HK-2 (cell line): Measurements from ENCODE around the gene SLC25A21.

Experiments
- DNase-seq: peaks from one replicate; pipeline ENCODE4 v3.0.0-alpha.2; 2018; ENCODE audit not compliant: unreplicated experiment

SLC25A21 gene

DNA sequence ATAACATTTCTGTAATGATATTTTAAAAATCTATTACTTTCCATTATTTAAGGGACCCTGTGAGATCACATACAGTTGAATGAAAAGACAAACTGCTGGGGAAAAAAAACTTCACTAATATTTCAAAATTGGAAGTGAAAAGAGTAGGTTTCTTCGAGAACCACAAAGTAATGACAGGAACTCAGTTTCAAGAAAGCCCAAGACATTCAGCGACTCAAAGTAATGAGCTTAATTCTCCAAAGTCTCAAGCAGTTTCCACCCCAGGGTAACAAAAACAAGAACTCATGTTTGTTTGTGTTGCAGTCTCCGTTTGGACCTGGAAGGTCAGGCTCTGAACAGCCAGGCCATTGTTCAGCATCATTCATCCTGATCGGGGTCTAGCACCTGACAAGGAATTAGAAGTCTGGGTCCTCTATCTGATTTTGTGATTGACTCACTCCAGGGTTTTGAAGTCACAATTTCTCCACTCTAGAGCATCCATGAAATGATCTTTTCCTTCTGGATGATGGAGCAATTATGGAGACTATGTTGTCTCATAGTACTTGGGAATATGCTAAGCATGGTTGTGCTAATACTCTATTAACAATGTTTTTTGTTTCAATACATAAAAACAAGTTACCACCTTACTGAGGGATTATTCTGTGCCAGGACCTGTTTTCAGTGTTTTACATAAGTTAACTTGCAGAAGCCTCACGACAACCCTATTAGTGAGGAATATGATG, 126.9 kb downstream of the SLC25A21 start:
- DNase-seq, result no peak

DNA sequence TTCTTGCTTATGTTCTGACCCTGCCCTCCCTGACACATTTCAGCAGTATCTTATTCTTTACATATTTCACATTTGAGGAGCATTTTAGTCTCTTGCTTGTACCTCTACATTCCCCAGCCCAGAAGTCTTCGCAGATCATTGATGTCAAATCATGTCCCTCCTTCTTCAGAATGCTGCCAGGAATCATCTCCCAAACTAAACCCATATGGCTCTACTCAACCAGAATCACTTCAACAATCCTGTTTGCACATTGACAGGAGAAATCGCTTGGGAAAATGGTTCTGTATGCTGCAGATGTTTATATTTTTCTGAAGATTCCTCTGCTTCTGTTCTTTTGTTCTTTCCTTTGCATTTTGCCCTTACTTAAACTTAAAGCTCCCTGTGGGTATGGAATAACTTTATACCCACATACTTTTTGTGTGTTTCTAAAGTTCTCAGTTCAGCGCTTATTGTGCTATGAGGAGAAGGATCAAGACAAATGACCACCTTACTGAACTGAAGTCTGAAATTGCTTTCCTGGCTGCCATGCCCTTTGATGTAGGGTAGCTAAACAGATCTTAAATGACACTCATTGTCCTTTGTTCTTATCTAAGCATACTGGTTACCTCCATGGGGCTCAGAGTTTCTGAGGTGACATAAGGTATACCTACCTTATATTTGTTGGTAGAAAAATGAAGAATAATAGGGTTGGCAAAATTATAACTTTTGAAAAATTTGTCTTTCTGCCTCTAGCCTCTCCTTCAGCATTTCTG, 134.6 kb downstream of the SLC25A21 start:
- no peak for DNase-seq

DNA sequence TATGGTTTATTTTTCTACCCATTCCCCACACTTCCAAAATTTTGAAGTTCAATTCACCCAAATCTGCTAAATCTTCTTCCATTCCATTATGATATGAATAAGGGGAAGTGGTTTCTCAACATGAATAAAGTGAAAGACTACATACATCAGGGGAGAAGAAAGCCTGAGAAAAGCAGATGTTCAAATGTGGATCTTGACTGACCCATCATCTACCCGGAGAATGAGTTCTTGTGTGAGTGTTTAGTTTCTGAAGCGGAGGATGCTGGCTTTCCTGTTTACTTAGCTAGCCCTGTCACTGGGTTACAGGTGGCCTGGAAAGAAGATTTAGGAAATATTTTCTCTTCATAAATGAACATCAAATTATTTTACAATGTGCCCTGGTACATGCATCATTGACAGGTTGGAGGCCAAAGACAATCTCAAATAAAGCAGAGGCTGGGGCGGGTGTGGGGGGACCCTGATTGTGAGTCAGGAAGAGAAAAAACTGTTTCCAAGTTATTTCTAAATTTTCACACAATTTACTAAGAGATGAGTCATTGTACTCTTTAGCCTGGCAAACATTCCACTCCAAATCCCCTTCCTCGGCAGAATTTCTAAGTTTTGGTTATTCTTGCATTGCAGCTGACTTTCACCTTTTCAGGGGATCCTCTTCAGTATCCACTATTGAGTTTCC, 135.6 kb downstream of the SLC25A21 start:
- no peak for DNase-seq

DNA sequence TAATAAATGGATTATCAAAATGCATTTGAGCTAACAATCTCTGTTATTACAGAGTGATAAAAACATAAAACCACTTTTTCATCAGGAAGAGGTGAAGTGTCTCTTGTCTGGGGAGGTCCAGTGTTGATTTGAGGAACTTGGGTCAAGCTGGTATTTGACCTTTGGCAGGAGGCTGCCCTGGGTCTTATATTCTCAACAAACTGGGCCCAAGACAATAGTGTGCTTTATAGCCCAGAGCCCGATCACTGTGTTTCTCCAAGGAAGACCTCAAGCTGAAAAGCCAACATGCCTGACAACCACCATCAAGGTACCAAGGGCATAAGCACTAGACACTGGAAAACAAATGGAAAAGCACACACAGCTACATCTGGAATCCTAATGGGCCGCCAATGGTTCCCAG, 137.0 kb downstream of the SLC25A21 start:
- no peak for DNase-seq

DNA sequence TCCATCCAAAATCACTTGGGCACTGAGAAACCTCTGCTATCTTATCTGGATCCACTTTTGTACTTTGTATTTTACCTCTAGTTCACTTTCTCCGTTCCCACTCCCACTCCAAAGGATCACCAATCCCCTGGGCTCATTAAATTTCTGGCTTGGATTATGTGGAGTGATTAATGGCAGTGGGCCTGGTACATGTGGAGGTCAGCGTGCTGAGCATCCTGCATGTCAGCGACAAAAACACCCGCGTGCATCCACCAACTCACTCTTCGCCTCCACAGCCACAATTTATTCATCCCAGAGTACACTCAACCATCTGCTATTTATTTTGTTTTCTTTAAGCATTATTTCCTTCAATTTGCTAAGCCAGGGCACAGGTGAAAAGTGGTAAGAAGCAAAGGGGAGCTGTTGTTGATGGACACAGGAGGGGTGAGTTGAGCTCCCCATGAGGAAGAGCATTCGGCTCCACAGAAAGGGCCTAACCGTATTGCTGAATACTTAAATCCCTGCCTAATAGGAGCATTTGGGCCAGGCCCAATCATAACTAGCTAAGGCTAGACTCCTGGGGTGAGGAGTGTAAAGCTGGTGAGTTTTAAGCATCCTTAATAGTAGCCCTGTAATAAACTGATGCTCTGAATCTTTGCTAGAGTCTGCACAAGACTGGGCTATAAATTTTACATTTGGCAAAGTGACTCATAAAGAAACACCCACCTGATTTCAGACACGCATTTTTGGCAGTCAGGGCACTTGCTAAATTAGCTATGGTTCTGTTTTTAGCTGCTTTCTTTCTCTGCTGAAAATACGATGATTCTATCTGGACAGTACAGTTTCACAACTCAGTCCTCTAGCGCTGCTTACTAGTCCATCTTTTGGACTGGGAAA, 137.8 kb downstream of the SLC25A21 start:
- DNase-seq, result no peak

DNA sequence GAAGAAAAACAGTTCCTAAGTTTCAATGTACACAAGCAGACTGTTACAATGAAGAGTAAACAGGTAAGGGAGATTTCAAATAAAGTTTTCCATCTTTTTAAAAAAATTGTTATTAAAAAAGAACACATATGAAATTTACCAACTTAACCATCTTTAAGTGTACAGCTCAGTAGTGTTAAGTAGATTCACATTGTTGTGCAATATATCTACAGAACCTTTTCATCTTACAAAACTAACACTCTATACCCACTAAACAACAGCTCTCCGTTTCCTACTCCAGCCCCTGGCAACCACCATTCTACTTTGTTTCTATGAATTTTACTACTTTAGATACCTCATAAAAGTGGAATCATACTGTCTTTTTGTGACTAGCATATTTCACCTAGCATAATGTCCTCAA, 139.5 kb downstream of the SLC25A21 start:
- no peak for DNase-seq

DNA sequence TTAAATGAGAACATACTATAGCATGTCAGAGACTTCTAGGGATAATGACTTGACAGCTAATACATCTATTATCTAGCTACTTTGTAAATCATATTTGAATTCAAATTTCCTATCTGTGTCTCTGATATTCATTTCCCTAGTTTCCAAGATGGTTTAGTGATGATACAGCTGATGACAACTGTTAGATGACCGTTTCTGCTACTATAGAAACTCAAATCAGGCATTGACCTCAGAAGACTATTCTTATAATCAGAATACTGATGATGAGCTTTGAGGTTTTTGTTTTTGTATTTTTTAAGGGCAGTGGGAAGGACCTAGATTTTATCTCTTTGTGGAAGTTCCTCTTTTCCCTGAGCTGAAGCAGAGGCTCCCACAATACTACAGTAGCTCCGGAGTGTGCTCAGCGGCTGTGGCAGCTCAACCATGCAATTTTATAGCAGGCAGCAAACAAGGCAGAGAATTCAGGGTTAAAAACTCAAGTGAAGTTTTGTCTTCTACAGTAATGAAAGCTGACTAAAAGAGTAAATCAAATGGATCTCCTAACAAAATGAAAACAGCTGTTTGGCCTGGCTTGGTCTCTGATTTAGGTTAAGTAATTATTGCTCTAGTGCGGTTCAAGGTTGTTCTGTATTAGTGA, 145.1 kb downstream of the SLC25A21 start:
- no peak for DNase-seq

DNA sequence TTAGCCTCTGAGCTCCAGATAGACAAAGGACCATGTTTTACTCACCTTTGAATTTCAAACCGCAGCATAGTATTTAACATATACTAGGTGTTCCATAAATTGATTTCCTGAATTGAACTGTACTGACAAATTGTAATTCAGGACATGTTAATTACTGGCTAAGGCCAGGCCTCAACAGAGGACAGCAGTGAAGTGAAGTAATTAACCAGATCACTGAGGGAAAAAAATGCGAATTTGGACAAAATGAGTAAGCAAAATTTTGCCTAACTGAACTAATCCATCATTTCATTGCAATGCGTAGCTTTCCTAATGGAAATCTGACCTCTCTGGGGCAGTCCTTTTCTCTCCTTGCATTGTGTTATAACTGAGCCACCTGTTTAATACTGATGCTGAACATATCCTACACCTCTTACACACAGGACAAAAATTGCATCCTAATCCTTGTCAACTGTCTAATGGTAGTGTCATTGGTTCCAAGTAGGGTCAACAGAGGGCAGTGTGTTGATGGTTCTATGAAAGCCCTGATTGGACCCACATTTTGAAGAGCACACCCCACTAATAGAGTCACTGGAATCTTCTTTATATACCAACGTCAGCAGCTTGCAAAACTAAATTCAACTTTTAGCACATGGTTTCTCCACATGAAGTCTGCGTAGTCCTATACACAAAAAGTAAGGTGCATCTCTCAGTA, 148.4 kb downstream of the SLC25A21 start:
- no peak for DNase-seq

DNA sequence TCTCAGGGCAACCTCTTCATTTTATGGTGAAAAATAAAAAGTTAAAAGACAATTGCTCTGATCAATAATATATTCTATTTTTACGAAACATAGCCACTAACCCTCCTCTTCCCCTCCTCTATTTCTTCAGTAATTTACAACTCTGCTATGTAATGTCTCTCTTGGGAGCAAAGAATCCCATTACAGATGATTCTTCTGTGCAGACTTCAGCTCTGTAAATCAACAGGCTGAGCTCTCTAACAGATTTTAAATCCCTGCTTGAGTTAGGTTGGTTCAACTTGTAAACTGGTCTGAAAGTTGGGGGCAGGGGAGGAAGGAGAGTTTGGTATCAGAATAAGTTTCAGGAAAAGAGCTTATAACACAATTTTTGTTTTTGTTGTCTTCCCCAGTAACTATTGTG, 151.0 kb downstream of the SLC25A21 start:
- no peak for DNase-seq

DNA sequence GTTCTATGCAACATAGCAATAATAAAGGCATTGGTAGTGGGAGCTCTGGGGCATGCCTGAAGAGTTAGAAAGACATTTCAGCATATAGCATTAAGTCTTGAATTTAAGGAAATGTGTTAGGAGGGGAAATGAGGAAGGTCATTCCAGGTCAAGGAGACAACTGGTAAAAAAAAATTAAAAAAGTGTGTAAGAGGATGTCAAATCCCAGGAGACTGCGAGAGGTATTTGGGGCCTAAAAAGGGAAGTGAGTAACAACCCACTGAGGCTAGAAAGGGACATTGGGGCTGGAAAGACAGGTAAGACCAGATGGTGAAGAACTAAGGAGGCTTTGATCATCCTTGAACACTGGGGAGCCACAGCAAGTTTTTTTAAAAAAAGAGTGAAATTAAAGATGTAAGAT, 152.9 kb downstream of the SLC25A21 start:
- no peak for DNase-seq

DNA sequence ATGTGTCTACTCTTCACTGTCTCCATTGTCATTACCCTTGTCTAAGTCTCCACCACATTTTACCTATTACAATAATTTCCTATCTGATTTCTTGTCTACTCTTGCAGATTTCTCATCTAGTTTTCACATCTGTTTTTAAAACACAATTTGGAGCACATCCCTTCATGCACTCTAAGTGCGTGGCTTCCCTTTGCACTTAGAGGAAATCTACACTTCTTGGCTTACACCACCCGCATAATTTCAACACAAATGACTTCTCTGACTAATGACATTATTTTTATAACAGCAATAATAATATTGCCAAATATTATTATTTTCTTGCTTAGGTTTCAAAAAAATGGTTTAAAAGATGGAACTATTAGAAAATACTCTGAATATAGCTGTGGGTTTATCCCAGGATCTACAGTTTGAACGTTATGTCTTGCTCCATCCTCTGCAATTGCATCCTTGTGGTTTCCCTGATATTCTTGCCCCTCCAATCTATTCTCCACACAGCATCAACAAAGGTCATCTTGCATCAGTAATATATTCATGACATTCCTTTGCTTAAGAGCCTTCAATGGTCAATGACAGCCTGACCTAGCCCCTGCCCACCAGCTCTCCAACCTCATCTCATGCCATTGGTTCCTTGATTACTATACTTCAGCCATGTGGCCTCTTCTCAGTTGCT, 153.7 kb downstream of the SLC25A21 start:
- no peak for DNase-seq

DNA sequence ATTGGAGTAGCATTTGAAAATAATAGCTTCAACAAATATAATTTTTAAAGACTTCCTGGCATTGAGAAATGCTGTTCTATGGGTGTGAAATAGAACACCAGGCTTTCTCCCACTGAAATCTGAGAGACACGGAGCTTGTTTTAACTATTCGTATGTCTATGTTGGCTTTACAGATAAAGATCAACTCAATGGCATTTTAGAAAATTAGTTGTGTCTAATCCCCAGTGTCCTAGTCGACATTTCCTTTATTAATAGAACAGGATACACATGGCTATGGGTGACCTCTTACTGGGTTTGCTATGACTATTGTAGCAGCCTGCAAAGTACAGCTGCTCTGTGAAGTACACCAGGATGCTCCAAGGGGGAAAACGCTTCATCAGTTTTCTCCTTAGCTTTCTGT, 159.3 kb downstream of the SLC25A21 start:
- no peak for DNase-seq

DNA sequence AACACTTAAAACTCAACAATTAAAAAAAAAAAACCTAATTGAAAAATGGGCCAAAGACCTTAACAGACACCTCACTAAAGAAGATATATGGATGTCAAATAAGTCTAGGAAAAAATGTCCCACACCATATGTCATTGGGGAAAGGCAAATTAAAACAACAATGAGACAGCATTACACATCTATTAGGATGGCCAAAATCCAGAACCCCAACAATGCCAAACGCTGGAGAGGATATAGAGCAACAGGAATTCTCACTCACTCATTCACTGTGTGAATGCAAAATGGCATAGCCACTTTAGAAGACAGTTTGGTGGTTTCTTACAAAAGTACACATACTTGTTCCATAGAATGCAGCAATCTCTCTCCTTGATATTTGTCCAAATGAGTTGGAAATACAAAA, 173.7 kb downstream of the SLC25A21 start:
- DNase-seq, result no peak

DNA sequence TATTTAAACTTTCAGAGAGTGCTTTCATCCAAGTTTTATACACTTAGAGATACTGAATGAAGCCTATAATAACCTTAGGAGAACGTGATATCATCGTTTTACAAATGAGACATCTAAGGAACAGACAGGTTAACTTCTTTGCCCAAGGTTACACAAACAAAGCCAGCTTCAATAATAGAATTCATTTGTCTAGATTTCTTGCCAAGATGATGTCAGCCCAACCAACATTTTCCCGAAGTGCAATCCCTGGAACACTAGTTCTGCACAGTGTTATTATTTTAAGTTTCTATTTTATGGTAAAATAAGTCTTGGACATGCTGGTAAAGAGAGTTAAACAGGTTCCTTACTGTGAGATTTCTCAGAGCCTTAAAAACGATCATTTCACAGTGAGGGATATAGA, 174.6 kb downstream of the SLC25A21 start:
- DNase-seq, result no peak

DNA sequence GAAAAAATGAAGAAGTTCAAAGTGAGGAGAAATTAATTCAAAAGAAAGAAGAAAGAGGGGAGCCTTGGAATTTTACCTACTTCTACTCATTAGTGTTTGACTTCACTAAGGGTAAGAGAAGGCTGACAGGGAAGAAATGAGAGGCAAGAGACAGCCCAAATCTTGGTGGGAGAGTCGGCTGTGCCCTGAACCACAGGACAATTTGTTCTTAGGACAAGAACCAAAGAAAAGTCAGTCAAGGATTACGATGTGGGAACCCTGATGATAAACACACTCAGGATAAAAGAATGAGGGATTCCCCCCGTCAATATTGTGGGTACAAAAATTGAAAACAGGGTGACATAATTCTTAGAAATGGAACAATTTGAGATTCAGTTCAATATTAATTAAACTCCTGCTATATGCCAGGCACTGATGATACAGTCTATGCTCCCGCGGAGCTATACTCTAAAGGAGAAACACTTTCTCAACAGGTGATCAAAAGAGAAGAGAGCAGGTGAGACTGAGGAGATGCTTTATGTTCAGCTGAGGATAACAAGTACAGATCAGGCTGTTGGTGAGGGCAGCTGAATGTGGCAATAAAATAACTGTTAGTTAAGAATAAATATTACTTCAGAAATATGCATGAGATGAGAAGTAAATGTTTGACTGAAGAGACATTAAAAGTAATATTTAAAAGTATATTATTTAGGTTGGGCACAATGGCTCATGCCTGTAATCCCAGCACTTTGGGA, 175.4 kb downstream of the SLC25A21 start:
- DNase-seq, result no peak

DNA sequence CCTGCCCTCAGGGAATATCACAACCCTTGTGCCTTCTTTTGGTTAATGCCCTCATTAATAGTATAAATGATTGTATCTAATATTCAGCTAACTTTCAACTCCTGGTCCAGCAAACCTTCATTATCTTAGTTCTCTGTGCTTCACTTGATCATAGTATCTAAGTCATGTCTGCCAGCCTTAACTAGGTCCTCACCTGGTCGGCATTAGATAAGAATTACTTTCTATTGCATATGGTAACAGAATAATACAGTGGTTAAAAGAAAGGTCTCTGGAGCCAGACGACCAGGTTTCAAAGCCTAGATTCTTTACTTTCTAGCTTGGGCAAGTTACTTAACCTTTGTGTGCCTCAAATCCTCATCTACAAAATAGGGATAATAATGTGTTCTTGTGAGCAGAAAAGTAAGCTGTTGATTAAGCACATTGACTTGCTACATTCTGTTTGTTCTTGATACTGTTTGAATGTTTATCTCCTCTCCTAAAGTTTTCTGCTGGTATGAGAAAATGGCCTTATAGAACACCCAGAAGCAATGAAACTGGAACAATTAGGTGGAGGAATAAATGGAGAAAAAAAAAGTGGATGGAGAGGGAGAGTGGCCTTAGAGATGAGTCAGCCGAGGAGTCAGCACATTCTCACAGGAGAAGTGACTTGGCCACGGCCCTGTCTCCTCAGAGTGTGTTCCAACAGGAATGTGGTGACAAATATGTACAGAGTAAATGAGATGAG, 176.1 kb downstream of the SLC25A21 start:
- peak; percentile 18 for DNase-seq

DNA sequence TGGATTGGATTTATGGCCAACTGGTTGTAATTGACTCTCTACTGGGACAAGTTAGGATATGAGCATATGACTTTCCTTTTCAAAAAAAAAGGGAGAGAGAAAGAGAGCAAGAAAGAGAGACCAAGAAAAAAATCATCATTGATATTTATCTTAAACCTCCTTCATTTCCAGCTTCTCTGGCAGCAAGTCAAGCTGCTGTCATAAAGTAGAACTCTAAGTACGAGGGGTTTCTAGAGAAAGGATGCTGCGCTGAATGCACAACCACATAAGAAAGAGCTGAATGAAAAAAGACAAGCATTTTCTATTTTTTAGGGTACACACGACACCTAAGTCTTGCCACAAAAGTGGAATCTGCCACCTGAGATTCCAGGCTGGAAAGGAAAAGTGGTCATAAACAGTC, 182.6 kb downstream of the SLC25A21 start:
- no peak for DNase-seq

DNA sequence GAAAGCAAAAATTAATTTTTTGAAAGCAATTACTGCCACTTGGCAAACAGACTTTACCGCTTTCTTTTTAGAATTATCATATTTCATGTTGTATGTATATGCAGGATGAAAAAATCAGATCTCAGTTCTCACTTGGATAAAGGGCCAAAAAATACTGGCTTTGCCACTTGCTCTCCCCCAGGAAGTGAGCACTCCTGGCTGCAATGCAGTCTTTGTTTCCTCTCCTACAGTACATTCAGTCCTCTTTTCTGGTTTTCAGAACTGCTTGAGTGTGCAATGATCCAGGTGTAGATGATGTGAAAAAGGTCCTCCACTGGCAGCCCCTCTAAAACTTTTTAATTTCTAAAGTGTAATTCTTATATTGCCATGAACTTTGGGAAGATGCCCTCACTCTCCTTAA, 183.4 kb downstream of the SLC25A21 start:
- no peak for DNase-seq

DNA sequence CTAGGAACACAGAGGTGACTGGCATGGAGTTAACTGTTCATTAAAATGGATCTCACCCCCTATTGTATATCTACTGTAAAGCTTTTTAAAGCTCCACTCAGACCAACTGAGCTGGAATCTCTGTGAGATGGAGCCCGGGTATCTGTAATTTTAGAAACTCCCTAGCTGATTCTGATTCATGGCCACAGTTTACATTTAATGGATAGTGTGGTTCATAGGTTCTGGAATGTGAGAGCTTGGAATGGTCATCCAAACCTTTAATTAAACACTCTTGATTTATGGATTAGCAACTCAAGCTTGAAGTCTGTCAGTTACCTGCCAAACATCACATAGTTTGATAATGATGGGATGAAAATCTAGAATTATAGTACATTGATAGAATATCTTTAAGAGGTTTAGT, 183.8 kb downstream of the SLC25A21 start:
- DNase-seq, result no peak
